ENCODE measurements around the gene HECW1.

HECW1 gene

DNA sequence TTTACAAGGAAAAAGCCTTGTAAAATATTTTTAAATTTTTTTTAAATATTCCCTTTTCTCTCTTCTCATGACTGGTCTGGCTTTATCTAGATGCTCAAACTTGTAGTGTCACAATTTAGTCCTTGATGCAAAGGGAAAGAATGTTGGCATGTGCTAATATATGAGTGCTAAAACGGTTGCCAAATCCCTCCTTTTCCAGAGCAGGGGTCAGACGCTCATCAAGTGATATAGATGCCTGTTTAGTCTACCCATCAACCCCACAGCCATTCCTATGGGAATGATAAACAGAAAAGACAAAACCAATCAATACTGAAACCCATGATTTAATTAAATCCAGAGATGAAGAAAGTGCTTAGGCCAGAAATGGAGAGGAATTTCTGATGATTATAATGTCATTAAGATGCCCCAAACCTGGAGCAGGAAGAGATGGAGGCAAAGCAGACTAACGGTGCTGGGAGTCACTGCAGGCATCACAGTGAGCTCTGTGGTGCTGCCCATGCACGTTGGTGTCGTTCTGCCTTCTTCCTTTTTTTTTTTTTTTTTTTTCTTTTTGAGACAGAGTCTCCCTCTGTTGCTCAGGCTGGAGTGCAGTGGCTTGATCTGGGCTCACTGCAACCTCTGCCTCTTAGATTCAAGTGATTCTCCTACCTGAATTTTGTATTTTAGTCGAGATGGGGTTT is 260.4 kb downstream of the HECW1 start:
- no peak for DNase-seq (ENCODE audit: low spot score)

DNA sequence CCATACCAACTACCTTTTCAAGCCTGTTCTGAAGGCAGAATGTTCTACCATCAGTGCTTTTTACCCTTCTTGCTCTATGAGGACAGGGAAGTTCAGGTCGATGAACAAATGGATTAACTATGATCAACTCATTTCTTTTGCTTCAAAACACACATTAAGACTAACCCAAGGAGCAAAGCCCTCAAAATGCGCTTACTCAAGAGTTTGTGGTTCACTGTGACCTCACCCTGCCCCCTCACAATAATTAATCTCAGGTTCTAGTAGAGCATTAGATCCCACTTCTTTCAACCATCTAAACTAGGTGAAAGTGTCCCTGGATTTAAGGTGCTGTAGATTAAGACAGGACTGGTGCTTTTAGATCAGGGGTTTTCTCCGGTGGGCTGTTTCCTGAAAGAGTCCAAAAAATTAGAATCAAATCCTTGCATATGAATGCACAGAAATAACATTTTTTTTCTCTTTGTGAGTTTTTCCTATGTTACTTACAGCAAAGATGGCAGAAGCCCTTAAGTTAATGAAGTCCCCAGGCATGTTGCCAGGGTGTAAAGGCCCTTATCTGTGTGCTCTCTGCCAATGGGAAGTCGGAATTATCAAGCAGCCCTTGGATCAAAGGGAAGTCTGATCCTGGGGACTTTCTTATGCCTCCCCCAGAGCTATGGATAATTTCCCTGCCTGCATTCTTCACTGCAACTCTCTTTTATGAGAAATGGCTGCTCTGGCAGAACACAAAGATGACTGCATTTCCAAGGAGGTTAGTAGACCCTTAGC is 264.9 kb downstream of the HECW1 start:
- no peak for DNase-seq (ENCODE audit: low spot score)

DNA sequence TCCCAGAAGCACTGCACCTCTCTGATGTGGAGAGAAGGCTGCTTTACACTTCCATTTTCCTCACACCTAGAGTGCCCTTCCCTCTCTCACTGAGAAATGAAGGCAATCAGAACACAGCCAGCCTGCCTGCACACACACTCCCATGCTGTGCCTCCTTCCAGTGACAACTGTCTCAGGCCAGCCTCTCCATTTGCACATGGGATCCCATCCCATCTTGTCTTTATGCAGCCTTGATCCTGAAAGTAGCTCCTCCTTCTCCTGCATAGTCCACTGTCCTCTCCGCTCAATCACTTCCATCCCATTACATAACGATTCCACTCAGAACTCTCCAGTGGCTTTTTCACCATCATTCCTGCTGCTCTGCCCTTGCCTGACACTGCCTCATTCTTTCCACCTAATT is 266.8 kb downstream of the HECW1 start:
- DNase-seq (ENCODE audit: low spot score): no peak

GRCh38 chr7:43384616-43385308 is 272.3 kb downstream of the HECW1 start:
- no peak for DNase-seq (ENCODE audit: low spot score)

- DNase-seq (ENCODE audit: low spot score): no peak
Observed at GRCh38 chr7:43385309-43385680, 272.8 kb downstream of the HECW1 start.

DNA sequence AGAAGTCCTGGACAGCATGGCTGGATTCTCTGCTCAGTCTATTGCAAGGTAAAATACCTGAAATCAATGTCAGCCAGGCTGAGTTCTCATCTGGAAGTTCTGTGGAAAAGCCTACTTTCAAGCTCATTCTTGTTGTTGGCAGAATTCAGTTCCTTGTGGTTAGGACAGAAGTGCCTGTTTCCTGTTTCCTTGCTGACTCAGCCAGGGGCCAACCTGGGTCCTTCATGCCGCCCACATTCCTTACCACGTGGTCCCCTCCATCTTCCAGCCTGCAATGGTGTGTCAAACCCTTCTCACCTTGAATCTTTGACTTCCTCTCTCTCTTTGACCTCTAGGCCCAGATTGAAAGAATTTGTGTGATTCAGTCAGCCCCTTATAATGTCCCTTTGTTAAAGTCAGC is 273.4 kb downstream of the HECW1 start:
- no peak for DNase-seq (ENCODE audit: low spot score)

- no peak for DNase-seq (ENCODE audit: low spot score)
Observed at GRCh38 chr7:43387932-43388331, 275.5 kb downstream of the HECW1 start.

DNA sequence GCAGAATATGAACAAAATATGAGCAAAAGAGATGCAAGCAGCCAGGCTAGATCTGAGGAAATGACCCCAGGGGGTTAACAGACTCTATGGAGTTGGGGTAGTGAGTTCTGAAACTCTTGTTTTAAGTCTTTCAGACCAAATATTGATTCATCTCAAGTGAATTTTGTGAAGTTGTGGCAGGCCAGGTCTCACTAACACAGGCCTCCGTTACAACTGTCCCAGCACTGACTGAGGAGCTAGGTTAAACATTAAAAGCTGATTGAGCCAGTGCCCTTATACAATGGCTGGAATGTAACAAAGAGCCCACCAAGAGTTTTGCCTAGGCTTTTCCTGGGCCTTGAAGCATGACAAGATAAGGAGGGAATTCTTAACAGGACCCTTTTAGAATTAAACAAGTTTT is 278.1 kb downstream of the HECW1 start:
- DNase-seq (ENCODE audit: low spot score): no peak

- no peak for DNase-seq (ENCODE audit: low spot score)
Observed at GRCh38 chr7:43391518-43391917, 279.1 kb downstream of the HECW1 start.

GRCh38 chr7:43392638-43393330 is 280.3 kb downstream of the HECW1 start:
- DNase-seq (ENCODE audit: low spot score): no peak

DNA sequence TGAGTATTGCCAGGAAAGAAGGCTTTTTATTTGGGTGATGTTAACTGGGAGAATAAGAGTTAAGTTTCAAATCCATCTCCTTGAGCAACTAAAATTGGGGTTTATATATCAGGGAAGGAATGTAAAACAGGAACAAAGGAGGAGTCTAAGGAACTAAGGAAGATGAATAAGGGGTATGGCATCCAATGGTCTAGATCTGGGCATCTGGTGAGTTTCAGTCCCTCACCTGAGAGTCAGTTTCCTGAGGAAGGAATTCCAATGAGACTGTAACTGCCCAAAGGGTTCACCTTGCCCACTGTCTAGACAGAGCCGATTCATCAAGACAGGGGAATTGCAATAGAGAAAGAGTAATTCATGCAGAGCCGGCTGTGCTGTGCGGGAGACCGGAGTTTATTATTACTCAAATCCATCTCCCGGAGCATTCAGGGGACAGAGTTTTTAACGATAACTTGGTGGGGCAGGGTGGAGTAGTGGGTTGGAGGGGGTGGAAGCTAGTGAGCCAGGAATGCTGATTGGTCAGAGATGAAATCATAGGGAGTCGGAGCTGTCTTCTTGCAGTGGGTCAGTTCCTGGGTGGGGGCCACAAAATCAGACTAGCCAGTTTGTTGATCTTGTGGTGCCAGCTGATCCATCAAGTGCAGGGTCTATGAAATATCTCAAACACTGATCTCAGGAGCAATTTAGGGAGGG is 282.1 kb downstream of the HECW1 start:
- no peak for DNase-seq (ENCODE audit: low spot score)

GRCh38 chr7:43395351-43395750 is 282.9 kb downstream of the HECW1 start:
- no peak for DNase-seq (ENCODE audit: low spot score)

DNA sequence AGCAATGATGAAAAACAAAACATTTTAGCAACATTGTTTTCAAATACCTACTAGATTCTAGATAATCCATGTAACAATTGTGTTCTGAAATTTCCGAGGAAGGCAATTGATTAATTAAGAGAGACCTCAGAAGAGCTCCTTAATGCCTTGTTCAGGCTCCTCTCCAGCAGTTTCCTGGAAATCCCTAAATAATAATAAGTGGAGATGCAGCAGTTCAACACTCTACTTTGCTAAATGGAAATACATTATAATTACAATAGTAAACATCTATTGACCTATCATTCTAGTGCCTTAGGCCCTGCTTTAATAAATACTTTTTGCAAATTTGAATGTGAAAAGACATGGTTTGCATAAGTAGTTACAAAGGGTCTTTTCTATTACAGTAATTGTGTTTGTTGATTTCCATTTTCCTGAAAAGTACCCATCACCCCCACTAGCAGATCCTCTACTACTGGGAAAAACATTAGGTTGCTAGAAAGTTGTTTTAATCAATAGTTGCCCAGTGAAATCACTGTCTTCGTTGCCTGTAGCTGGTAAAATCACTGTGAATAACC is 283.8 kb downstream of the HECW1 start:
- no peak for DNase-seq (ENCODE audit: low spot score)

- DNase-seq (ENCODE audit: low spot score): no peak
Observed at GRCh38 chr7:43398831-43399230, 286.4 kb downstream of the HECW1 start.

GRCh38 chr7:43405948-43406347 is 293.5 kb downstream of the HECW1 start:
- DNase-seq (ENCODE audit: low spot score): no peak

DNA sequence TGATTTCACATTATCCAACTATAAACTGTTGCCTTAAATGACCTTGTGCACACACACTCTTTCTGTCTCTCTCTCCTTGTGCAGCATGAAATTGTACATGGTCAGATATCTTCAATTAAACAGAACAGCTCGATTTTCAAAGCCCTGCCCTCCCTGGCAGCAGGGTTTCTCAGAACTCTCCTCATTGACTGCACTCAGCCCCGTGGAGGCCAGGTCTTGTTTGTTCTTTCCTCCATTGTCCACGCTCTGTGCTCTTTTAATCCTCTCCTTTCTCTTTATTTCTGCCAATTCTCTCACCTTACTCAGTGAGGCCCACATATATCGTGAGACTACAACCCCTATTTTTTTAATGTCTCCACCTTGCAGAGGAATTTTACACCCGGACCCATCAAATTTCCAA is 294.5 kb downstream of the HECW1 start:
- no peak for DNase-seq (ENCODE audit: low spot score)

DNA sequence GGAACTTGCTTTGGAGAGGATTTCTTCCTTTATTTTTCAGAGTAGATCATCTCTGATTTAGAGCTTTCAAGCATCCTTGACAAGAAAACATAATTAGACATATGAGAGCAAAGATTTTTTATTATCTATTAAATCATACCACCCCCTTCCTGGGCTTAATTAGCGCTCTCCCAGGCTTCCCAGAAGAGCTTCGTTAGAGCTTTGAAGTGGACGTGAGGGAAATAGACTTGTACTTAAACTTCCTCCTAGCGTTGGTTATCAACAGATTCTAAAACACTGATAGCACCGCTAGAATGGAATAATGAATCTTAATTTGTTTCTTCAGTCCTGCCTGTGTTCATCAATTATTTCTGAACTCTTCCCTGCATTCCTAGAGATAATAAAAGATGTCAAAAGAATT is 296.5 kb downstream of the HECW1 start:
- DNase-seq (ENCODE audit: low spot score): no peak

DNA sequence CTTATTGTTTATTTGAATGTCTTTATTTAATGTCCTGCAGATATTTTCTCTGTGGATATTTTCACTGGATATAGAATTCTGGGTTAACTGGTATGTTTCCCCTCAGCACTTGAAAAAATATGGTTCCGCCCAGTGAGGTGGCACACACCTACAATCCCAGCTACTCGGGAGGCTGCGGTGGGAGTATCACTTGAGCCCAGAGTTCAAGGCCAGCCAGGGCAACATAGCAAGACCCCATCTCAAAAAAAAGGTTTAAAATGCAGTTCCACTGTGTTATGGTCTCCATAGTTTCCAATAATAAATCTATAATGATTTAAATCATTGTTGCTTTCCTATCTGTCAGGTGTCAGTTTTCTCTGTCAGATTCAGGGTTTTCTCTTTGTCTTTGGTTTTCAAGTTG is 305.0 kb downstream of the HECW1 start:
- no peak for DNase-seq (ENCODE audit: low spot score)

GRCh38 chr7:43430411-43430810 is 318.0 kb downstream of the HECW1 start:
- no peak for DNase-seq (ENCODE audit: low spot score)

DNA sequence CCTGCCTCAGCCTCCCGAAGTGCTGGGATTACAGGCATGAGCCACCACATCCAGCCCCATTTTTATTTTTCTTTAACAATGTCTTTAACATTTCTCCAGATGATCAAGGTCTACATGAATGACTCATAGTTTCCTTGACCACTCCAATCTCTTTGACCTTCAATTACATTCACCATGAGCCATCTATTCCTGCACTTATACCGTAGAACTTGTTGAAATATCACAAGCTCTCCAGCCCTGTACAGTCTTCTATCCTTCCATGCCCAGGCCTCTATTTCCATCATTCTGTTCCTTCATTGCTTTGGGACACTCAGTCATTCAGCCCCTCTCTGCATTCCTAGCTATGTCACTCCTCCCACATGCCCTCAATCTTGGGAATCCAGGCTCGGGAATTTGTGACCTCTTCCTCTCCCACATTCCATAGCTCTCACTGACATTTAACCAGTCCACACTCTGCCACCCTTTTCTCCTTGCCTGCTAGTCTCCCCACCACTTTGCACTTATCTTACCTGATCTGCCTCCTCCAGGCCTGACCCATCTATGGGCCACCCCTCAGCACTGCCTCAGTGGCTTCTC is 318.7 kb downstream of the HECW1 start:
- no peak for DNase-seq (ENCODE audit: low spot score)

DNA sequence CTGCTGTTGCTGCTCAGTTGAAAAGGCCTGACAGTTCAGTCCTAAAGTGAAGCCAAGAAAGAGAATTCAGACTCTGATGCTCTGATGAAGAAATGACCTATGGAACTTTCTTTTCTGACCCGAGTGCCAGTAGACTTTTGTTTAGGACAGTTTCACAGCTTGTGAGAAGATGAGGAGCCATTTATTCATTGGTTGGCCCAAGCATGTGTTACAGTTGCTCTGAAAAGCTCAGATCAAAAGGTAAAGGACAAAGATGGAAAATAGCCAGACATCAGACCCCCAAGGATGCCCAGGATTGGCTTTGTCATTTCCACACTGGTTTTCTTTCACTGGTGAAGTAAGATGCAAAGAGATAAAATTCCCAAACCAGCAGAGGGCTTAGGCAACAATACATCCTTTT is 321.2 kb downstream of the HECW1 start:
- no peak for DNase-seq (ENCODE audit: low spot score)
